B cell (primary cell): ENCODE data around the gene DCPS. TPM values are rescaled to one million over a fixed set of nuclear protein-coding genes. Genes with fewer than 3 reads are reported as not detected.

Experiments
- ATAC-seq: fragments of 200-7000 bp; cut with Tn5 transposase; one replicate; pipeline ENCODE4 v1.10.0; 2021; ENCODE audit warnings: low read depth, mild to moderate bottlenecking, moderate number of reproducible peaks, moderate library complexity
- CTCF ChIA-PET: fragments of 350-600 bp; sonication (Branson Sonifier 250); formaldehyde crosslinking; loops from one replicate; lab custom pipeline; 2021; ENCODE audit warnings: antibody characterized with exemption, inconsistent platforms; lab: Charles Lee
- POLR2A ChIA-PET: fragments of 350-600 bp; sonication (Branson Sonifier 250); formaldehyde crosslinking; loops from one replicate; lab custom pipeline; 2021; ENCODE audit warnings: antibody characterized with exemption; lab: Charles Lee
- DNase-seq: peaks from one replicate; pipeline ENCODE4 v3.0.0; 2013
- H2AFZ ChIP-seq: 2 replicates; pipeline ENCODE4 v1.6.1; 2012; ENCODE audit warnings: mild to moderate bottlenecking, low read depth, low read length; ENCODE audit not compliant: insufficient read depth, poor library complexity, severe bottlenecking
- H3K27ac ChIP-seq, 2 donors: 1 replicate in 1 of 2; 2 replicates in 1 of 2; pipeline ENCODE4 v1.5.1; 2012 to 2013; ENCODE audit warnings: low read length in 2 of 2, mild to moderate bottlenecking in 2 of 2, moderate library complexity in 1 of 2
- H3K27me3 ChIP-seq, 4 experiments: fragments of 200-600 bp in 1 of 4; sonication (generic) in 1 of 4; replicated peaks in 1 of 4; 1 replicate in 2 of 4; 2 replicates in 2 of 4; pipeline versions ENCODE4 v1.6.1 to v1.7.0; 2013 to 2016; ENCODE audit warnings: low read length in 3 of 4, mild to moderate bottlenecking in 2 of 4, mixed read lengths in 1 of 4, moderate library complexity in 1 of 4; ENCODE audit not compliant: insufficient read depth in 4 of 4, control insufficient read depth in 3 of 4; ENCODE audit errors: control extremely low read depth in 1 of 4
- H3K36me3 ChIP-seq, 2 experiments: replicated peaks in 1 of 2; 1 replicate in 1 of 2; 2 replicates in 1 of 2; pipeline versions ENCODE4 v1.6.1 to v1.7.1; 2013; ENCODE audit warnings: low read length in 1 of 2; ENCODE audit not compliant: insufficient read depth in 2 of 2, control insufficient read depth in 1 of 2; ENCODE audit errors: control extremely low read depth in 1 of 2, extremely low read depth in 1 of 2
- H3K4me1 ChIP-seq, 2 donors: fragments of 200-600 bp in 1 of 2; sonication (generic) in 1 of 2; 1 replicate in 1 of 2; 2 replicates in 1 of 2; pipeline versions ENCODE4 v1.5.1 to v1.6.1; 2013 to 2017; ENCODE audit warnings: low read length in 2 of 2; ENCODE audit not compliant: control insufficient read depth in 2 of 2, insufficient read depth in 2 of 2
- H3K4me2 ChIP-seq: replicated peaks from 2 replicates; pipeline ENCODE3; 2012; ENCODE audit warnings: mild to moderate bottlenecking, low read depth, low read length; ENCODE audit not compliant: poor library complexity, severe bottlenecking
- H3K4me3 ChIP-seq, 5 experiments: fragments of 200-600 bp in 1 of 5; sonication (generic) in 1 of 5; 1 replicate in 3 of 5; 2 replicates in 2 of 5; pipeline versions ENCODE4 v1.5.1 to v1.7.0; 2011 to 2016; ENCODE audit warnings: low read length in 4 of 5, mild to moderate bottlenecking in 4 of 5, low read depth in 2 of 5, control low read depth in 1 of 5, moderate library complexity in 1 of 5; ENCODE audit not compliant: insufficient read depth in 1 of 5; ENCODE audit errors: control extremely low read depth in 1 of 5, extremely low read depth in 1 of 5
- H3K79me2 ChIP-seq: fragments of 200-600 bp; sonication (generic); one replicate; pipeline ENCODE4 v1.6.0; 2016; ENCODE audit warnings: low read length; ENCODE audit not compliant: control insufficient read depth, insufficient read depth
- H3K9ac ChIP-seq: fragments of 200-600 bp; sonication (generic); 2 replicates; pipeline ENCODE4 v1.6.1; 2017; ENCODE audit warnings: mild to moderate bottlenecking, low read length, moderate library complexity
- H3K9me3 ChIP-seq, 3 donors: one replicate each; pipeline versions ENCODE4 v1.6.1 to v1.7.1; 2013; ENCODE audit warnings: low read length in 2 of 3; ENCODE audit not compliant: control insufficient read depth in 2 of 3, insufficient read depth in 1 of 3; ENCODE audit errors: control extremely low read depth in 1 of 3
- H4K20me1 ChIP-seq: 2 replicates; pipeline ENCODE4 v1.6.0; 2012; ENCODE audit warnings: mild to moderate bottlenecking, low read length; ENCODE audit not compliant: insufficient read depth, control insufficient read depth, poor library complexity, severe bottlenecking
- H3K27ac Mint-ChIP-seq: one replicate; pipeline ENCODE4 v1.8.0; 2021; ENCODE audit warnings: mixed read lengths
- H3K27me3 Mint-ChIP-seq: one replicate; pipeline ENCODE4 v1.8.0; 2021; ENCODE audit warnings: mixed read lengths
- H3K4me1 Mint-ChIP-seq: one replicate; pipeline ENCODE4 v1.8.0; 2021; ENCODE audit warnings: mixed read lengths
- H3K4me3 Mint-ChIP-seq: one replicate; pipeline ENCODE4 v1.8.0; 2021; ENCODE audit warnings: mixed read lengths
- H3K9me3 Mint-ChIP-seq: one replicate; pipeline ENCODE4 v1.8.0; 2022; ENCODE audit warnings: mixed read lengths; ENCODE audit not compliant: insufficient read depth
- EZH2 ChIP-seq: IDR thresholded peaks from 2 replicates; pipeline ENCODE4 v1.6.1; 2012; ENCODE audit warnings: borderline replicate concordance, low read depth, mild to moderate bottlenecking, moderate library complexity, low read length; ENCODE audit not compliant: insufficient read depth, poor library complexity, severe bottlenecking
- WGBS: methylation state at CpG from one replicate; pipeline ENCODE4 v1.1.5; 2013; ENCODE audit warnings: missing lambda C conversion rate; ENCODE audit not compliant: insufficient coverage; 5-methylcytosine and 5-hydroxymethylcytosine counted together
- intact Hi-C: fragments of 100-400 bp; cut with micrococcal nuclease; formaldehyde crosslinking; loops from one replicate; pipeline ENCODE4 v1.10.0; 2022
- polyA plus RNA-seq: library from polyadenylated mRNA; depleted of rRNA; stranded (reverse); fragments of >200 nt; gene quantifications from 2 replicates; pipeline ENCODE4 v1.2.3, GENCODE V29; 2012
- total RNA-seq, 2 donors: library from RNA; stranded (reverse); fragments of 120-200 nt in 1 of 2; gene quantifications; 1 replicate in 1 of 2; 2 replicates in 1 of 2; pipeline versions ENCODE4 v1.2.3 to v1.2.4, GENCODE V29; 2013 to 2022
- TF ChIP-seq, protein P1 (sequence below): fragments of 200-600 bp; IDR thresholded peaks from one replicate; pipeline ENCODE4 v1.8.0; 2022; ENCODE audit warnings: antibody characterized with exemption, mild to moderate bottlenecking

The DCPS gene
- total and polyA plus RNA-seq, 2 donors (not counting 1 experiment from before 2014, with no cell fraction given), result 21.7 to 37.1 TPM

DNA sequence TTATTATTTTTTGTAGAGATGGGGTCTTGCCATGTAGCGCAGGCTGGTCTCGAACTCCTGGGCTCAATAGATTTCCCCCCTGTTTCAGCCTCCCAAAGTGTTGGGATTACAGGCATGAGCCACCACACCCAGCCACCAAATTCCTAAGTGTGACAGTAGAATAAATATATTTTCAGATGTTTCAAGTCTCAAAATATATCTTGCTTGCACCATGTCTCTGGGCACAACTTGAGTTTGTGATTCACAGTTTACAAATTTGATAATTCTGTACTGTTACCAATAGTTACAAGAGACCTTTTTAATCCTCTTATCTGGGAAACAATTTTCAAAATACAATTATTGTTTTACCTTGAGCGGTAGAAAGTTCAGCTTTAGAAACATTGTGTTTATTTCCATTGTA is 19.1 kb downstream of the DCPS start:
- no peak for ATAC-seq
- WGBS, result no CpG with 5 or more reads among the region's 3 CpGs
- no peak overlapping the region for H3K4me3 Mint-ChIP-seq
- Histone ChIP-seq H3K27me3 (no peaks in the 10 kb centered on the region), H3K4me3 (no peak overlapping the region), H3K4me1 (peaks cover 5 to 10% of the 10 kb centered on the region in 2 donors), H3K36me3 (peaks cover 0 to 9% of the 10 kb centered on the region in 2 experiments), H3K9ac (no peak overlapping the region), H3K27ac (no peak overlapping the region), H2AFZ (no peak overlapping the region), H3K9me3 (no peaks in the 10 kb centered on the region), H4K20me1 (peaks cover 17% of the 10 kb centered on the region), H3K4me2 (no peak overlapping the region), H3K79me2 (peaks cover 47% of the 10 kb centered on the region)
- no peaks in the 10 kb centered on the region for H3K9me3 Mint-ChIP-seq
- no peak for TF ChIP-seq EZH2
- TF ChIP-seq, protein P1, sequence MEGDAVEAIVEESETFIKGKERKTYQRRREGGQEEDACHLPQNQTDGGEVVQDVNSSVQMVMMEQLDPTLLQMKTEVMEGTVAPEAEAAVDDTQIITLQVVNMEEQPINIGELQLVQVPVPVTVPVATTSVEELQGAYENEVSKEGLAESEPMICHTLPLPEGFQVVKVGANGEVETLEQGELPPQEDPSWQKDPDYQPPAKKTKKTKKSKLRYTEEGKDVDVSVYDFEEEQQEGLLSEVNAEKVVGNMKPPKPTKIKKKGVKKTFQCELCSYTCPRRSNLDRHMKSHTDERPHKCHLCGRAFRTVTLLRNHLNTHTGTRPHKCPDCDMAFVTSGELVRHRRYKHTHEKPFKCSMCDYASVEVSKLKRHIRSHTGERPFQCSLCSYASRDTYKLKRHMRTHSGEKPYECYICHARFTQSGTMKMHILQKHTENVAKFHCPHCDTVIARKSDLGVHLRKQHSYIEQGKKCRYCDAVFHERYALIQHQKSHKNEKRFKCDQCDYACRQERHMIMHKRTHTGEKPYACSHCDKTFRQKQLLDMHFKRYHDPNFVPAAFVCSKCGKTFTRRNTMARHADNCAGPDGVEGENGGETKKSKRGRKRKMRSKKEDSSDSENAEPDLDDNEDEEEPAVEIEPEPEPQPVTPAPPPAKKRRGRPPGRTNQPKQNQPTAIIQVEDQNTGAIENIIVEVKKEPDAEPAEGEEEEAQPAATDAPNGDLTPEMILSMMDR, result no peak
- CTCF ChIA-PET, result interaction anchor here (0.7 to 1.8 kb wide), 2 partner anchors 12 to 161 kb away, joined by 3 to 5 read pairs; no protein-coding TSS in a partner anchor
- no peak for DNase-seq
- intact Hi-C loops, result no loop called here
- no peaks in the 10 kb centered on the region for H3K27me3 Mint-ChIP-seq
- H3K4me1 Mint-ChIP-seq, result peaks cover 16% of the 10 kb centered on the region
- POLR2A ChIA-PET, result no interaction called here
- H3K27ac Mint-ChIP-seq, result no peak overlapping the region

DNA sequence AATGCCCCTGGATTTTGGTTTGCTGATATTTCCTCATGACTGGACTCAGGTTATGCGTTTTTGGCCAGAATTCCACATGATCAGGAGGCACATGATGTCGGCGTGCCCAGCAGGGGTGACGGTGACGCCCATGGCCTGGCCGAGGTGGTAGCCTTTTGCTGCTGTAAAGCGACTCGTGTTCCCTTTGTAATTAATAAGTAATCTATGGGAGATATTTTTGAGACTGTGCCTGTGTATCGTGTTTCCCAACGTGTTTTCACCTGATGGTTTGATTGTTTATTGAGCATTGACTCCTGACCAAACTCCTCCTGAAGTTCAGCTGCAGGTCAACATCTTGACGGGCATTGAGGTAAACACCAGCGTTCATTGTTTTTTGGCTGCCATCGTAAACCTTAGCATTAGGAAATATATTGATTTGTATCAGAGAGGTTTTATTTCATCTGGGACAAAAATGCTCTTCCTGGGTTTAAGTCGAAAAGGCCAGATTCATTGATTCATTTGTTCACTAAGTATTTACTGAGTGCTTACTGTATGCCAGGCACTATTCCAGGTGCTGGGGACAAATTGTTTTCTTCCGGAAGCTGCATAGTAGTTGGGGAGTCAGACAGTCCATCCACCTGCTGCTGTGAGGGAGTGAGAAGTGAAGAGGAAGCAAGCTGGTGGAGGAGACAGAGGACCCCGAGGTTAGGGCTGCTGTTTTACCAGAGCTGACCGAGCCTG is 23.6 kb downstream of the DCPS start:
- no peak for ATAC-seq
- Mint-ChIP-seq H3K27me3 (no peaks in the 10 kb centered on the region), H3K9me3 (no peaks in the 10 kb centered on the region), H3K27ac (no peak overlapping the region), H3K4me3 (no peak overlapping the region), H3K4me1 (no peaks in the 10 kb centered on the region)
- H2AFZ ChIP-seq, result no peak overlapping the region
- intact Hi-C loops, result no loop called here
- H3K4me1 ChIP-seq, result no peaks in the 10 kb centered on the region
- CTCF ChIA-PET, result no interaction called here
- 92% methylated on average over 17 of the region's 17 CpGs for WGBS
- no peaks in the 10 kb centered on the region for H3K9me3 ChIP-seq
- peaks cover 23% of the 10 kb centered on the region for H4K20me1 ChIP-seq
- peaks cover 0 to 31% of the 10 kb centered on the region in 2 experiments for H3K36me3 ChIP-seq
- H3K27me3 ChIP-seq, result no peaks in the 10 kb centered on the region
- H3K27ac ChIP-seq, result no peak overlapping the region
- no peak overlapping the region for H3K4me3 ChIP-seq
- DNase-seq, result no peak
- POLR2A ChIA-PET, result no interaction called here
- H3K4me2 ChIP-seq, result no peak overlapping the region
- peaks cover 26% of the 10 kb centered on the region for H3K79me2 ChIP-seq
- TF ChIP-seq, protein P1, result no peak
- no peak for TF ChIP-seq EZH2
- H3K9ac ChIP-seq, result no peak overlapping the region
